Vagina (tissue), 2 donors: ENCODE results near the gene TBXA2R.

Experiments used
- POLR2A ChIP-seq, 2 donors: fragments of 450-650 bp; IDR thresholded peaks; one replicate each; pipeline ENCODE4 v1.6.1; 2017; ENCODE audit warnings: antibody characterized with exemption in 2 of 2, mild to moderate bottlenecking in 2 of 2, moderate library complexity in 2 of 2
- TF ChIP-seq, protein P1 (sequence below), 3 experiments: fragments of 450-650 bp in 2 of 3; fragments of 200-600 bp in 1 of 3; sonication (generic) in 1 of 3; IDR thresholded peaks; one replicate each; pipeline ENCODE4 v1.5.1; 2017 to 2019; ENCODE audit warnings: antibody characterized with exemption in 3 of 3, mild to moderate bottlenecking in 2 of 3, moderate library complexity in 2 of 3

- TF ChIP-seq, protein P1, sequence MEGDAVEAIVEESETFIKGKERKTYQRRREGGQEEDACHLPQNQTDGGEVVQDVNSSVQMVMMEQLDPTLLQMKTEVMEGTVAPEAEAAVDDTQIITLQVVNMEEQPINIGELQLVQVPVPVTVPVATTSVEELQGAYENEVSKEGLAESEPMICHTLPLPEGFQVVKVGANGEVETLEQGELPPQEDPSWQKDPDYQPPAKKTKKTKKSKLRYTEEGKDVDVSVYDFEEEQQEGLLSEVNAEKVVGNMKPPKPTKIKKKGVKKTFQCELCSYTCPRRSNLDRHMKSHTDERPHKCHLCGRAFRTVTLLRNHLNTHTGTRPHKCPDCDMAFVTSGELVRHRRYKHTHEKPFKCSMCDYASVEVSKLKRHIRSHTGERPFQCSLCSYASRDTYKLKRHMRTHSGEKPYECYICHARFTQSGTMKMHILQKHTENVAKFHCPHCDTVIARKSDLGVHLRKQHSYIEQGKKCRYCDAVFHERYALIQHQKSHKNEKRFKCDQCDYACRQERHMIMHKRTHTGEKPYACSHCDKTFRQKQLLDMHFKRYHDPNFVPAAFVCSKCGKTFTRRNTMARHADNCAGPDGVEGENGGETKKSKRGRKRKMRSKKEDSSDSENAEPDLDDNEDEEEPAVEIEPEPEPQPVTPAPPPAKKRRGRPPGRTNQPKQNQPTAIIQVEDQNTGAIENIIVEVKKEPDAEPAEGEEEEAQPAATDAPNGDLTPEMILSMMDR (IDR thresholded peaks at IDR 0.05): no peak
- TF ChIP-seq POLR2A (IDR thresholded peaks at IDR 0.05): no peak
Observed at GRCh38 chr19:3608079-3608641, 1.5 kb upstream of the TBXA2R start.
